ENCODE data around the gene ZNF30. TPM values are rescaled to one million over a fixed set of nuclear protein-coding genes. Genes with fewer than 3 reads are reported as not detected.

ZNF30 gene
- total and polyA plus RNA-seq, 2 of the 4 experiments (the other 2 are of a cell fraction) = 1.3 to 2.9 TPM

GRCh38 chr19:34975056-34975455 lies 48.4 kb downstream of the ZNF30 start:
- TF ChIP-seq CTCF (conservative IDR thresholded peaks at IDR 0.05; ENCODE audit: low read depth, low read length) (no peak), RAD21 (IDR thresholded peaks at IDR 0.05; ENCODE audit: low read length) (no peak), CEBPB (IDR thresholded peaks at IDR 0.05; ENCODE audit: low read depth, low read length) (no peak), BHLHE40 (IDR thresholded peaks at IDR 0.05; ENCODE audit: low read depth, low read length) (no peak), MXI1 (IDR thresholded peaks at IDR 0.05; ENCODE audit: borderline replicate concordance, low read depth, low read length) (no peak), RCOR1 (IDR thresholded peaks at IDR 0.05; ENCODE audit: insufficient replicate concordance, low read length) (no peak)
- no peak overlapping the region for H3K4me2 ChIP-seq (ENCODE audit: low read depth, low read length)
- H2BK120ac ChIP-seq (ENCODE audit: low read depth, low read length) = no peak overlapping the region
- dilution Hi-C loops (cut with HindIII; ENCODE audit: low sequenced_read_pairs, unreplicated experiment) (no loop called here), intact Hi-C loops (cut with micrococcal nuclease) (no loop called here), in situ Hi-C loops (cut with MboI; ENCODE audit: low sequenced_read_pairs) (no loop called here)
- peaks cover 7% of the 10 kb centered on the region for H3K9me3 ChIP-seq (ENCODE audit: control insufficient read depth, insufficient read depth, low read length)
- no peaks in the 10 kb centered on the region for H3K36me3 ChIP-seq (ENCODE audit: control insufficient read depth, insufficient read depth, low read length)
- H3K9ac ChIP-seq (ENCODE audit: low read depth, low read length) = no peak overlapping the region
- no peak overlapping the region for H3K4me3 ChIP-seq (ENCODE audit: insufficient read depth, low read depth, low read length)
- no peak overlapping the region for H3K27ac ChIP-seq (ENCODE audit: insufficient read depth, low read length)
- no peaks in the 10 kb centered on the region for H3K9me1 ChIP-seq (ENCODE audit: insufficient read depth, low read length)
- no peak overlapping the region for H2BK5ac ChIP-seq (ENCODE audit: low read depth, low read length, poor library complexity, severe bottlenecking)
- no TSS peak for BruUV-seq (replicated peaks)
- no peaks in the 10 kb centered on the region for H3K79me1 ChIP-seq (ENCODE audit: low read depth in 1 of 2, low read length in 2 of 2)
- H4K8ac ChIP-seq (ENCODE audit: low read depth in 2 of 2, low read length in 2 of 2) = no peak overlapping the region
- H2BK20ac ChIP-seq (ENCODE audit: low read depth, low read length) = no peak overlapping the region
- CTCF ChIA-PET = interaction anchor here (0.6 to 0.7 kb wide), 2 partner anchors 46 to 58 kb away, joined by 3 to 9 read pairs; no protein-coding TSS in a partner anchor
- no peak overlapping the region for H3K18ac ChIP-seq (ENCODE audit: low read depth, low read length)
- H4K91ac ChIP-seq (ENCODE audit: insufficient read depth, low read depth, low read length) = no peak overlapping the region
- H2BK15ac ChIP-seq (ENCODE audit: low read depth, low read length) = no peak overlapping the region
- no peak overlapping the region for H3K4ac ChIP-seq (ENCODE audit: low read depth, low read length)
- DNase-seq (no peak), ATAC-seq (ENCODE audit: low read depth) (no peak)
- no peak overlapping the region for H2AK9ac ChIP-seq (replicated peaks; ENCODE audit: low read depth, low read length, poor library complexity)
- peaks cover 13% of the 10 kb centered on the region for H3K27me3 ChIP-seq (ENCODE audit: control insufficient read depth, insufficient read depth, low read length)
- H3K4me1 ChIP-seq (ENCODE audit: control insufficient read depth, insufficient read depth, low read length) = no peaks in the 10 kb centered on the region
- no peaks in the 10 kb centered on the region for H4K20me1 ChIP-seq (ENCODE audit: insufficient read depth, low read length)
- no peak overlapping the region for H2AK5ac ChIP-seq (ENCODE audit: low read depth, low read length)
- no CpG with 5 or more reads among the region's 5 CpGs for WGBS, 2 experiments (ENCODE audit: extremely low coverage in 2 of 2, insufficient read length in 1 of 2)
- H4K5ac ChIP-seq (ENCODE audit: low read depth, low read length) = no peak overlapping the region
- no peak overlapping the region for H3K14ac ChIP-seq (replicated peaks; ENCODE audit: low read depth, low read length)
- no peak overlapping the region for H3K23ac ChIP-seq (ENCODE audit: low read depth, low read length)
- no peak overlapping the region for H2AFZ ChIP-seq (replicated peaks; ENCODE audit: low read length, poor library complexity)
- POLR2A ChIA-PET (ENCODE audit: unreplicated experiment) = no interaction called here
- no peak overlapping the region for H3K56ac ChIP-seq (ENCODE audit: extremely low read depth, insufficient read depth, low read length)
